ENCODE data around the gene DTL. TPM values are rescaled to one million over a fixed set of nuclear protein-coding genes. Genes with fewer than 3 reads are reported as not detected.

The DTL gene
- total RNA-seq, 1 donor from 2014 or later: 6.3 TPM

- peaks cover 8% of the 10 kb centered on the region for H3K27me3 Mint-ChIP-seq (ENCODE audit: low read depth, unreplicated experiment)
- no peak overlapping the region for H3K4me3 ChIP-seq (ENCODE audit: insufficient read depth, low read depth, low read length)
- TF ChIP-seq CTCF (IDR thresholded peaks at IDR 0.05; ENCODE audit: insufficient read depth, low read depth, low read length) (no peak), EZH2 (IDR thresholded peaks at IDR 0.05; ENCODE audit: insufficient read depth, low read length) (no peak)
- no peak overlapping the region for H2AFZ ChIP-seq (ENCODE audit: low read depth, low read length)
- H3K36me3 Mint-ChIP-seq (ENCODE audit: low read depth, unreplicated experiment): no peaks in the 10 kb centered on the region
- H3K9ac ChIP-seq (ENCODE audit: low read length): no peak overlapping the region
- FAIRE-seq: no peak
- no peaks in the 10 kb centered on the region for H4K20me1 ChIP-seq (ENCODE audit: insufficient read depth, low read length)
- no peaks in the 10 kb centered on the region for H3K4me1 Mint-ChIP-seq (ENCODE audit: low read depth, unreplicated experiment)
- peaks cover 5% of the 10 kb centered on the region for H3K9me3 Mint-ChIP-seq (ENCODE audit: unreplicated experiment)
- H3K9me3 ChIP-seq (ENCODE audit: insufficient read depth, low read depth, low read length): no peaks in the 10 kb centered on the region
- no peak overlapping the region for H3K4me2 ChIP-seq (ENCODE audit: low read length)
- H3K79me2 ChIP-seq (ENCODE audit: insufficient read depth, low read length): no peaks in the 10 kb centered on the region
- no peaks in the 10 kb centered on the region for H3K4me1 ChIP-seq (ENCODE audit: insufficient read depth, low read length)
- DNase-seq (ENCODE audit: low read depth): no peak
- H3K27ac Mint-ChIP-seq (ENCODE audit: unreplicated experiment): no peak overlapping the region
- H3K27ac ChIP-seq (ENCODE audit: low read depth, low read length): no peak overlapping the region
- H3K4me3 Mint-ChIP-seq (ENCODE audit: unreplicated experiment): no peak overlapping the region
- H3K27me3 ChIP-seq (ENCODE audit: insufficient read depth, low read length): no peaks in the 10 kb centered on the region
- no peaks in the 10 kb centered on the region for H3K36me3 ChIP-seq (ENCODE audit: insufficient read depth, low read length)
These were observed 105.9 kb downstream of the DTL start for GRCh38 chr1:212141404-212141803.

- H3K9ac ChIP-seq (ENCODE audit: low read length): no peak overlapping the region
- H3K36me3 ChIP-seq (ENCODE audit: insufficient read depth, low read length): no peaks in the 10 kb centered on the region
- Mint-ChIP-seq H3K9me3 (ENCODE audit: unreplicated experiment) (peaks cover 5% of the 10 kb centered on the region), H3K27me3 (ENCODE audit: low read depth, unreplicated experiment) (peaks cover 8% of the 10 kb centered on the region), H3K4me3 (ENCODE audit: unreplicated experiment) (no peak overlapping the region), H3K36me3 (ENCODE audit: low read depth, unreplicated experiment) (no peaks in the 10 kb centered on the region), H3K4me1 (ENCODE audit: low read depth, unreplicated experiment) (peaks cover 3% of the 10 kb centered on the region), H3K27ac (ENCODE audit: unreplicated experiment) (no peak overlapping the region)
- no peak overlapping the region for H3K4me2 ChIP-seq (ENCODE audit: low read length)
- H4K20me1 ChIP-seq (ENCODE audit: insufficient read depth, low read length): no peaks in the 10 kb centered on the region
- H3K27ac ChIP-seq (ENCODE audit: low read depth, low read length): no peak overlapping the region
- TF ChIP-seq CTCF (IDR thresholded peaks at IDR 0.05; ENCODE audit: insufficient read depth, low read depth, low read length) (no peak), EZH2 (IDR thresholded peaks at IDR 0.05; ENCODE audit: insufficient read depth, low read length) (no peak)
- H2AFZ ChIP-seq (ENCODE audit: low read depth, low read length): no peak overlapping the region
- H3K79me2 ChIP-seq (ENCODE audit: insufficient read depth, low read length): no peaks in the 10 kb centered on the region
- no peaks in the 10 kb centered on the region for H3K9me3 ChIP-seq (ENCODE audit: insufficient read depth, low read depth, low read length)
- H3K4me1 ChIP-seq (ENCODE audit: insufficient read depth, low read length): no peaks in the 10 kb centered on the region
- H3K27me3 ChIP-seq (ENCODE audit: insufficient read depth, low read length): no peaks in the 10 kb centered on the region
- no peak overlapping the region for H3K4me3 ChIP-seq (ENCODE audit: insufficient read depth, low read depth, low read length)
- no peak for DNase-seq (ENCODE audit: low read depth)
- FAIRE-seq: no peak
These were observed 107.5 kb downstream of the DTL start for GRCh38 chr1:212142883-212143530.

GRCh38 chr1:212147581-212148033, 112.1 kb downstream of the DTL start:
- H2AFZ ChIP-seq (ENCODE audit: low read depth, low read length): no peak overlapping the region
- no peak overlapping the region for H3K27ac ChIP-seq (ENCODE audit: low read depth, low read length)
- H3K4me2 ChIP-seq (ENCODE audit: low read length): no peak overlapping the region
- H3K36me3 ChIP-seq (ENCODE audit: insufficient read depth, low read length): no peaks in the 10 kb centered on the region
- H3K4me1 ChIP-seq (ENCODE audit: insufficient read depth, low read length): no peaks in the 10 kb centered on the region
- H3K27me3 ChIP-seq (ENCODE audit: insufficient read depth, low read length): no peaks in the 10 kb centered on the region
- H3K27ac Mint-ChIP-seq (ENCODE audit: unreplicated experiment): no peak overlapping the region
- H3K9ac ChIP-seq (ENCODE audit: low read length): no peak overlapping the region
- peaks cover under 1% of the 10 kb centered on the region for H3K27me3 Mint-ChIP-seq (ENCODE audit: low read depth, unreplicated experiment)
- TF ChIP-seq EZH2 (IDR thresholded peaks at IDR 0.05; ENCODE audit: insufficient read depth, low read length) (no peak), CTCF (IDR thresholded peaks at IDR 0.05; ENCODE audit: insufficient read depth, low read depth, low read length) (no peak)
- no peak for DNase-seq (ENCODE audit: low read depth)
- no peaks in the 10 kb centered on the region for H3K79me2 ChIP-seq (ENCODE audit: insufficient read depth, low read length)
- peaks cover 3% of the 10 kb centered on the region for H3K4me1 Mint-ChIP-seq (ENCODE audit: low read depth, unreplicated experiment)
- no peak for FAIRE-seq
- peaks cover under 1% of the 10 kb centered on the region for H3K9me3 Mint-ChIP-seq (ENCODE audit: unreplicated experiment)
- H4K20me1 ChIP-seq (ENCODE audit: insufficient read depth, low read length): no peaks in the 10 kb centered on the region
- no peak overlapping the region for H3K4me3 ChIP-seq (ENCODE audit: insufficient read depth, low read depth, low read length)
- no peaks in the 10 kb centered on the region for H3K36me3 Mint-ChIP-seq (ENCODE audit: low read depth, unreplicated experiment)
- H3K9me3 ChIP-seq (ENCODE audit: insufficient read depth, low read depth, low read length): no peaks in the 10 kb centered on the region
- H3K4me3 Mint-ChIP-seq (ENCODE audit: unreplicated experiment): no peak overlapping the region

All from astrocyte (in vitro differentiated cells and primary cell).